Esophagus muscularis mucosa (tissue), 4 donors: ENCODE measurements around the gene UVRAG. TPM values are rescaled to one million over a fixed set of nuclear protein-coding genes. Genes with fewer than 3 reads are reported as not detected.
"Not testable (repeated sequence)": the region's sequence is repeated elsewhere in the genome, so short reads cannot be mapped to it uniquely, and the experiment has no call there.

Source experiments
- DNase-seq: peaks from one replicate; pipeline ENCODE4 v3.0.0-alpha.2; 2017; ENCODE audit errors: extremely low spot score
- H3K27ac ChIP-seq, 4 donors: fragments of 200-600 bp; sonication (generic); replicated peaks in 1 of 4; 1 replicate in 3 of 4; 2 replicates in 1 of 4; pipeline ENCODE4 v1.5.1; 2016 to 2019; ENCODE audit warnings: mild to moderate bottlenecking in 1 of 4
- H3K27me3 ChIP-seq, 4 donors: fragments of 200-600 bp; sonication (generic); one replicate each; pipeline versions ENCODE4 v1.5.1 to v1.6.0; 2016 to 2019
- H3K36me3 ChIP-seq, 4 donors: fragments of 200-600 bp; sonication (generic); one replicate each; pipeline ENCODE4 v1.5.1; 2016 to 2019
- H3K4me1 ChIP-seq, 4 donors: fragments of 200-600 bp; sonication (generic); one replicate each; pipeline ENCODE4 v1.5.1; 2016 to 2019
- H3K4me3 ChIP-seq, 4 donors: fragments of 200-600 bp; sonication (generic); 1 replicate in 2 of 4; 2 replicates in 2 of 4; pipeline ENCODE4 v1.5.1; 2016 to 2019; ENCODE audit warnings: mild to moderate bottlenecking in 4 of 4, moderate library complexity in 1 of 4
- H3K9me3 ChIP-seq, 4 donors: fragments of 200-600 bp; sonication (generic); 1 replicate in 3 of 4; 2 replicates in 1 of 4; pipeline ENCODE4 v1.5.1; 2016 to 2019
- CTCF ChIP-seq, 3 experiments: fragments of 200-600 bp in 2 of 3; fragments of 450-650 bp in 1 of 3; sonication (generic) in 2 of 3; IDR thresholded peaks; one replicate each; pipeline ENCODE4 v1.5.1; 2017 to 2019; ENCODE audit warnings: antibody characterized with exemption in 3 of 3, mild to moderate bottlenecking in 2 of 3, moderate library complexity in 1 of 3
- EP300 ChIP-seq: sonication (generic); formaldehyde crosslinking; IDR thresholded peaks from one replicate; pipeline ENCODE4 v1.6.1; 2017; ENCODE audit warnings: antibody characterized with exemption
- POLR2A ChIP-seq: fragments of 450-650 bp; IDR thresholded peaks from one replicate; pipeline ENCODE4 v1.6.1; 2017; ENCODE audit warnings: antibody characterized with exemption, moderate library complexity, mild to moderate bottlenecking, low read depth
- POLR2AphosphoS5 ChIP-seq, 2 donors: sonication (generic); formaldehyde crosslinking; IDR thresholded peaks; one replicate each; pipeline ENCODE4 v1.6.1; 2017; ENCODE audit warnings: antibody characterized with exemption in 2 of 2
- WGBS: methylation state at CpG from one replicate; pipeline ENCODE4 v1.1.5; 2018; 5-methylcytosine and 5-hydroxymethylcytosine counted together
- intact Hi-C: fragments of 100-400 bp; cut with DNase I; formaldehyde crosslinking; loops from one replicate; pipeline ENCODE4 v1.15.1; 2023
- total RNA-seq, 4 donors: library from RNA; depleted of rRNA; stranded (reverse); fragments of >200 nt; gene quantifications; one replicate each; pipeline versions ENCODE4 v1.1.0 to v1.2.1, GENCODE V29; 2016

UVRAG gene
- total RNA-seq, 4 donors from 2014 or later: 30.6 to 37.4 (median 34.7) TPM

- WGBS: 41% methylated on average over 1 of the region's 1 CpG
- no peaks in the 10 kb centered on the region for H3K27me3 ChIP-seq
- H3K27ac ChIP-seq: peak overlapping the region in 3 of 4 donors; percentile 12 to 40 (median 34)
- intact Hi-C loops: no loop called here
- DNase-seq: no peak
- no peaks in the 10 kb centered on the region for H3K36me3 ChIP-seq
- TF ChIP-seq EP300 (no peak), POLR2AphosphoS5 (IDR thresholded peaks at IDR 0.05) (no peak), POLR2A (no peak), CTCF (IDR thresholded peaks at IDR 0.05) (no peak)
- H3K9me3 ChIP-seq: no peaks in the 10 kb centered on the region
- peaks cover 24 to 43% (median 29%) of the 10 kb centered on the region in 4 donors for H3K4me1 ChIP-seq
- no peak overlapping the region for H3K4me3 ChIP-seq
Observed at GRCh38 chr11:76073724-76074123, 258.7 kb downstream of the UVRAG start.

- 31% methylated on average over 1 of the region's 1 CpG for WGBS
- no peak for DNase-seq
- Histone ChIP-seq H3K27ac (peak overlapping the region in 3 of 4 donors; percentile 12 to 40 (median 34)), H3K9me3 (no peaks in the 10 kb centered on the region), H3K27me3 (no peaks in the 10 kb centered on the region), H3K4me1 (peaks cover 24 to 43% (median 29%) of the 10 kb centered on the region in 4 donors), H3K36me3 (no peaks in the 10 kb centered on the region), H3K4me3 (no peak overlapping the region)
- intact Hi-C loops: no loop called here
- TF ChIP-seq POLR2A: no peak
- TF ChIP-seq POLR2AphosphoS5 (IDR thresholded peaks at IDR 0.05): no peak
Observed at GRCh38 chr11:76074148-76075095, 259.4 kb downstream of the UVRAG start.

DNA sequence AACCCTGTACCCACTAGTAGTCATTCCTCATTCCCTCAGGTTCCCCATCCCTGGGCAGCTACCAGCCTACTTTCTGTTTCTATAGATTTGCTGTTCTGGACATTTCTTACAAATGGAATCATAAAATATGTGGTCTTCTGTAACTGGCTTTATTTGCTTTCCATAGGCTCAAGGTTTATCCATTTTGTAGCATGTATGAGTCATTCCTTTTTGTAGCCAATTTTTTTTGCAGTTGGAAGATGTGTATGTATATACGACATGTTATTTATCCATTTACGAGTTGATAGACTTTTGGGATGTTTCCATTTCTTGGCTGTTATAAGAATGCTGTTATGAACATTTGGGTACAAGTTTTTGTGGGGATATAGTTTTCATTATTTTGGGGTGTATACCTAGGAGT lies 260.7 kb downstream of the UVRAG start:
- TF ChIP-seq CTCF (IDR thresholded peaks at IDR 0.05) (no peak), EP300 (no peak), POLR2AphosphoS5 (IDR thresholded peaks at IDR 0.05) (no peak), POLR2A (no peak)
- Histone ChIP-seq H3K27me3 (no peaks in the 10 kb centered on the region), H3K27ac (no peak overlapping the region), H3K9me3 (no peaks in the 10 kb centered on the region), H3K4me3 (no peak overlapping the region), H3K4me1 (peaks cover 24 to 43% (median 30%) of the 10 kb centered on the region in 4 donors), H3K36me3 (no peaks in the 10 kb centered on the region)
- WGBS: 93% methylated on average over 2 of the region's 2 CpGs
- no peak for DNase-seq
- intact Hi-C loops: no loop called here

- H3K36me3 ChIP-seq, H3K9me3 ChIP-seq, H3K4me3 ChIP-seq, intact Hi-C loops, DNase-seq, H3K27me3 ChIP-seq, H3K27ac ChIP-seq: not testable (repeated sequence)
- H3K4me1 ChIP-seq: peaks cover 24 to 43% (median 31%) of the 10 kb centered on the region in 4 donors
- 98% methylated on average over 4 of the region's 4 CpGs for WGBS
Observed at GRCh38 chr11:76076253-76076652, 261.2 kb downstream of the UVRAG start.

- no peaks in the 10 kb centered on the region for H3K9me3 ChIP-seq
Observed at GRCh38 chr11:76076749-76077148, 261.7 kb downstream of the UVRAG start.

More at GRCh38 chr11:76076749-76077148, 261.7 kb downstream of the UVRAG start:
- H3K27ac ChIP-seq: no peak overlapping the region
- 100% methylated on average over 1 of the region's 1 CpG for WGBS
- H3K4me1 ChIP-seq: peaks cover 24 to 43% (median 31%) of the 10 kb centered on the region in 4 donors
- DNase-seq: no peak
- intact Hi-C loops: no loop called here
- no peaks in the 10 kb centered on the region for H3K27me3 ChIP-seq
- H3K36me3 ChIP-seq: no peaks in the 10 kb centered on the region
- no peak overlapping the region for H3K4me3 ChIP-seq
- no peak for TF ChIP-seq POLR2A
- TF ChIP-seq POLR2AphosphoS5 (IDR thresholded peaks at IDR 0.05): no peak
- no peak for TF ChIP-seq EP300
- TF ChIP-seq CTCF (IDR thresholded peaks at IDR 0.05): no peak
